HCT116 (cell line): ENCODE results near the gene ZNF208. TPM values are rescaled to one million over a fixed set of nuclear protein-coding genes. Genes with fewer than 3 reads are reported as not detected.

Experiments used
- ATAC-seq: fragments of 200-7000 bp; cut with Tn5 transposase; 2 replicates; pipeline ENCODE4 v1.9.1; 2020; ENCODE audit warnings: mild to moderate bottlenecking, moderate library complexity
- BruUV-seq: library from RNA; stranded (reverse); fragments of 400-500 nt; replicated peaks from 2 replicates; lab custom pipeline; 2021; lab: Mats Ljungman, UMichigan
- CTCF ChIA-PET: fragments of 300-600 bp; sonication (Branson Sonifier 250); formaldehyde crosslinking; loops from one replicate; lab custom pipeline; 2021; ENCODE audit warnings: antibody characterized with exemption; lab: Charles Lee
- POLR2A ChIA-PET: fragments of 300-600, 350-600 bp; sonication (Branson Sonifier 250); formaldehyde crosslinking; loops from one replicate; lab custom pipeline; 2021; ENCODE audit warnings: antibody characterized with exemption; lab: Charles Lee
- RAD21 ChIA-PET, 2 experiments: fragments of 300-600 bp; sonication (Branson Sonifier 250); formaldehyde crosslinking; loops; one replicate each; lab custom pipeline; 2023; ENCODE audit warnings: low total read pairs in 2 of 2; ENCODE audit not compliant: uncharacterized antibody in 2 of 2, unreplicated experiment in 2 of 2, low non-redundant PET in 1 of 2; lab: Charles Lee
- DNase-seq: peaks from one replicate; pipeline ENCODE4 v3.0.0-alpha.2; 2010; ENCODE audit warnings: low read depth, low spot score
- H2AFZ ChIP-seq: fragments of 200-600 bp; shearing (Covaris generic), sonication (generic); 2 replicates; pipeline ENCODE4 v1.6.1; 2017; ENCODE audit warnings: low read depth, mixed run types, mixed read lengths, antibody characterized with exemption, low read length; ENCODE audit not compliant: poor library complexity, severe bottlenecking
- H3K27ac ChIP-seq: 2 replicates; pipeline ENCODE4 v1.5.1; 2012; ENCODE audit warnings: low read depth, low read length
- H3K27me3 ChIP-seq: fragments of 200-600 bp; sonication (generic); 2 replicates; pipeline ENCODE4 v1.6.1; 2016; ENCODE audit warnings: mixed run types, low read length, mixed read lengths; ENCODE audit not compliant: insufficient read depth
- H3K36me3 ChIP-seq, 2 experiments: fragments of 200-500 bp in 1 of 2; fragments of 200-600 bp in 1 of 2; sonication (Bioruptor generic) in 1 of 2; sonication (generic) in 1 of 2; 2 replicates each; pipeline versions ENCODE4 v1.5.1 to v1.6.1; 2014 to 2016; ENCODE audit warnings: low read length in 2 of 2, inconsistent platforms in 1 of 2, mixed read lengths in 1 of 2, mixed run types in 1 of 2; ENCODE audit not compliant: insufficient read depth in 2 of 2, control insufficient read depth in 1 of 2
- H3K4me1 ChIP-seq, 2 experiments: fragments of 200-600 bp in 1 of 2; sonication (generic) in 1 of 2; 2 replicates each; pipeline versions ENCODE4 v1.5.1 to v1.6.1; 2012 to 2017; ENCODE audit warnings: low read length in 2 of 2, inconsistent platforms in 1 of 2, mild to moderate bottlenecking in 1 of 2, mixed read lengths in 1 of 2, mixed run types in 1 of 2, moderate library complexity in 1 of 2; ENCODE audit not compliant: insufficient read depth in 2 of 2, control insufficient read depth in 1 of 2
- H3K4me2 ChIP-seq: fragments of 200-600 bp; sonication (generic); 2 replicates; pipeline ENCODE4 v1.6.1; 2017; ENCODE audit warnings: mixed run types, low read length, mixed read lengths
- H3K4me3 ChIP-seq, 2 experiments: fragments of 200-600 bp in 1 of 2; sonication (generic) in 1 of 2; replicated peaks in 1 of 2; 2 replicates each; pipeline ENCODE4 v1.5.1; 2011 to 2016; ENCODE audit warnings: low read length in 2 of 2, control low read depth in 1 of 2, low read depth in 1 of 2, mild to moderate bottlenecking in 1 of 2, mixed read lengths in 1 of 2, mixed run types in 1 of 2
- H3K79me2 ChIP-seq: fragments of 200-600 bp; sonication (generic); 2 replicates; pipeline ENCODE4 v1.6.1; 2017; ENCODE audit warnings: mild to moderate bottlenecking, mixed run types, low read length, moderate library complexity, mixed read lengths; ENCODE audit not compliant: insufficient read depth
- H3K9ac ChIP-seq: fragments of 200-600 bp; sonication (generic); 2 replicates; pipeline ENCODE4 v1.6.1; 2016; ENCODE audit warnings: low read length, mixed read lengths
- H3K9me2 ChIP-seq: fragments of 200-600 bp; sonication (generic), shearing (Covaris generic); 2 replicates; pipeline ENCODE4 v1.6.1; 2017; ENCODE audit warnings: mixed run types, mild to moderate bottlenecking, moderate library complexity; ENCODE audit not compliant: insufficient read depth
- H3K9me3 ChIP-seq, 2 experiments: fragments of 200-500 bp in 1 of 2; fragments of 200-600 bp in 1 of 2; sonication (Bioruptor generic) in 1 of 2; sonication (generic) in 1 of 2; 2 replicates each; pipeline ENCODE4 v1.6.1; 2014 to 2017; ENCODE audit warnings: low read length in 2 of 2, mixed read lengths in 2 of 2, inconsistent platforms in 1 of 2, low read depth in 1 of 2, mild to moderate bottlenecking in 1 of 2, mixed run types in 1 of 2, moderate library complexity in 1 of 2; ENCODE audit not compliant: control insufficient read depth in 1 of 2, insufficient read depth in 1 of 2
- H4K20me1 ChIP-seq: fragments of 200-600 bp; sonication (generic), shearing (Covaris generic); 2 replicates; pipeline ENCODE4 v1.6.1; 2017; ENCODE audit warnings: mixed run types, mild to moderate bottlenecking, moderate library complexity; ENCODE audit not compliant: insufficient read depth
- CBX3 ChIP-seq: IDR thresholded peaks from 2 replicates; pipeline ENCODE4 v1.6.1; 2012; ENCODE audit warnings: low read depth
- CEBPB ChIP-seq: IDR thresholded peaks from 2 replicates; pipeline ENCODE4 v1.6.1; 2012; ENCODE audit warnings: low read depth
- ELF1 ChIP-seq: IDR thresholded peaks from 2 replicates; pipeline ENCODE4 v1.6.1; 2012; ENCODE audit warnings: low read depth, borderline replicate concordance
- EZH2phosphoT487 ChIP-seq: fragments of 200-600 bp; IDR thresholded peaks from 2 replicates; pipeline ENCODE4 v1.6.1; 2018; ENCODE audit warnings: antibody characterized with exemption, borderline replicate concordance
- POLR2A ChIP-seq: IDR thresholded peaks from 2 replicates; pipeline ENCODE4 v1.7.0; 2011; ENCODE audit warnings: borderline replicate concordance; ENCODE audit not compliant: insufficient read depth, insufficient read length; ENCODE audit errors: extremely low read depth
- POLR2AphosphoS5 ChIP-seq: IDR thresholded peaks from 2 replicates; pipeline ENCODE4 v1.6.1; 2011; ENCODE audit warnings: mild to moderate bottlenecking, low read depth, low read length, moderate library complexity
- SP1 ChIP-seq: IDR thresholded peaks from 2 replicates; pipeline ENCODE4 v1.6.1; 2012; ENCODE audit warnings: low read depth
- SRF ChIP-seq: IDR thresholded peaks from 2 replicates; pipeline ENCODE4 v1.6.1; 2012; ENCODE audit warnings: low read depth
- ZFX ChIP-seq: fragments of 450-650 bp; IDR thresholded peaks from 2 replicates; pipeline ENCODE4 v1.6.1; 2017
- intact Hi-C: fragments of 100-400 bp; cut with micrococcal nuclease; formaldehyde crosslinking; loops from 2 replicates; pipeline ENCODE4 v1.10.0; 2022
- total RNA-seq: library from RNA; stranded (reverse); gene quantifications from one replicate; pipeline ENCODE4 v1.2.1, GENCODE V29; 2021; ENCODE audit not compliant: unreplicated experiment
- TF ChIP-seq, protein P1 (sequence below): IDR thresholded peaks from 2 replicates; pipeline ENCODE4 v1.6.1; 2012
- TF ChIP-seq, protein P2 (sequence below): IDR thresholded peaks from 2 replicates; pipeline ENCODE4 v1.6.1; 2012
- TF ChIP-seq, protein P3 (sequence below): IDR thresholded peaks from 2 replicates; pipeline ENCODE4 v1.6.1; 2012; ENCODE audit warnings: low read depth
- TF ChIP-seq, protein P4 (sequence below): IDR thresholded peaks from 2 replicates; pipeline ENCODE4 v1.6.1; 2011; ENCODE audit warnings: mild to moderate bottlenecking, low read length, moderate library complexity; ENCODE audit not compliant: insufficient replicate concordance; ENCODE audit errors: extremely low read depth

Gene ZNF208
- total RNA-seq, 1 experiment from 2014 or later, result not detected

DNA sequence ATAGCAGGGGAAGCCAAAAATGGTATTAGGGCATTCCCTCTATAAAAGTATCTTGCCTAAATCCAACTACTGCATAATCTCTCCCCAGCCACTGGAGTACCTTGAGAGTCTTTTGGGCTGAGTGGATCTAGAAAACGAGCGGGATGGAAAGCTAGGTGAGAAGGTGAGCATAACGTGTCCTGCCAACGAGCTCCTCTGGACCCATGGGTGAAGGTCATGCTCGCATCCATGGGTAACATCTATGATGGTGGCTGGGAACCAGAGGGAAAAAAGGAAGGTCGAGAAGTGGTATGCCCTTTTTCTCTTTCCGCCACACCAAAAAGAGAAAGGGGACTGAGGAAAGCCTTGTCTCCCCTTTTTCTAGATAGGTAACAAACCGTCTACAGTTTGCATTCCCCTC, 63.0 kb downstream of the ZNF208 start:
- DNase-seq (peak; percentile 4), ATAC-seq (no peak)
- Histone ChIP-seq H2AFZ (no peak overlapping the region), H3K9me3 (peaks cover 13 to 15% of the 10 kb centered on the region in 2 experiments; a peak in 2 of 4 replicates), H3K9ac (no peak overlapping the region), H3K36me3 (no peaks in the 10 kb centered on the region), H3K4me2 (no peak overlapping the region), H4K20me1 (no peaks in the 10 kb centered on the region), H3K27ac (no peak overlapping the region), H3K4me1 (no peaks in the 10 kb centered on the region), H3K4me3 (no peak overlapping the region), H3K79me2 (no peaks in the 10 kb centered on the region), H3K9me2 (no peaks in the 10 kb centered on the region), H3K27me3 (no peaks in the 10 kb centered on the region)
- POLR2A ChIA-PET, result no interaction called here
- intact Hi-C loops, result no loop called here
- BruUV-seq, result no TSS peak
- RAD21 ChIA-PET, result no interaction called here
- CTCF ChIA-PET, result no interaction called here
- TF ChIP-seq ELF1, result no peak
- TF ChIP-seq CBX3, result peak; percentile 58; the same call in 1 of the 2 replicates
- TF ChIP-seq, all 23 proteins: peak for 1

DNA sequence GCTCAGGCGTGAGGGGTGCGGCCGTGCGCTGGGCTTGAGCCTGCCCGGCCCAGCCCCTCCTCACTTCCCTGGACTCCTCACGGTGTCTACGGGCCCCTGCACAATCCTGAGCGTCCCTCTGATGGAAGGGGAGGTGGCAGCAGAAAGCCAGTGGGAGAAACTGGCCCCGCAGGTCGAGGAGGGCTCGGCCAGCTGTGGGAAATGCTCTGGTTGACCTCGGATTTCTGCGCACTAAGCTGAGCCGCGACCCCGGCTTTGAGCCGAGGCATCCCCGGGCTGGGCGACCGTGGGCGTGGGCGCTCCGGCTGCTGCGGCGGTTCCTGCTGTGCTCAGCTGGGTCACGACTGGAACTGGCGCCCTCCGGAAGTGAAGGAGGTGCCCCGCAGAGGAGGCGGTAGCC, 70.1 kb downstream of the ZNF208 start:
- TF ChIP-seq SP1 (no peak), CBX3 (no peak), ELF1 (no peak), CEBPB (no peak), ZFX (no peak), POLR2AphosphoS5 (no peak), POLR2A (no peak), SRF (no peak), EZH2phosphoT487 (no peak)
- TF ChIP-seq, protein P1, sequence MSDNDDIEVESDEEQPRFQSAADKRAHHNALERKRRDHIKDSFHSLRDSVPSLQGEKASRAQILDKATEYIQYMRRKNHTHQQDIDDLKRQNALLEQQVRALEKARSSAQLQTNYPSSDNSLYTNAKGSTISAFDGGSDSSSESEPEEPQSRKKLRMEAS, result no peak
- TF ChIP-seq, protein P2, sequence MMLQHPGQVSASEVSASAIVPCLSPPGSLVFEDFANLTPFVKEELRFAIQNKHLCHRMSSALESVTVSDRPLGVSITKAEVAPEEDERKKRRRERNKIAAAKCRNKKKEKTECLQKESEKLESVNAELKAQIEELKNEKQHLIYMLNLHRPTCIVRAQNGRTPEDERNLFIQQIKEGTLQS, result no peak
- TF ChIP-seq, protein P3, sequence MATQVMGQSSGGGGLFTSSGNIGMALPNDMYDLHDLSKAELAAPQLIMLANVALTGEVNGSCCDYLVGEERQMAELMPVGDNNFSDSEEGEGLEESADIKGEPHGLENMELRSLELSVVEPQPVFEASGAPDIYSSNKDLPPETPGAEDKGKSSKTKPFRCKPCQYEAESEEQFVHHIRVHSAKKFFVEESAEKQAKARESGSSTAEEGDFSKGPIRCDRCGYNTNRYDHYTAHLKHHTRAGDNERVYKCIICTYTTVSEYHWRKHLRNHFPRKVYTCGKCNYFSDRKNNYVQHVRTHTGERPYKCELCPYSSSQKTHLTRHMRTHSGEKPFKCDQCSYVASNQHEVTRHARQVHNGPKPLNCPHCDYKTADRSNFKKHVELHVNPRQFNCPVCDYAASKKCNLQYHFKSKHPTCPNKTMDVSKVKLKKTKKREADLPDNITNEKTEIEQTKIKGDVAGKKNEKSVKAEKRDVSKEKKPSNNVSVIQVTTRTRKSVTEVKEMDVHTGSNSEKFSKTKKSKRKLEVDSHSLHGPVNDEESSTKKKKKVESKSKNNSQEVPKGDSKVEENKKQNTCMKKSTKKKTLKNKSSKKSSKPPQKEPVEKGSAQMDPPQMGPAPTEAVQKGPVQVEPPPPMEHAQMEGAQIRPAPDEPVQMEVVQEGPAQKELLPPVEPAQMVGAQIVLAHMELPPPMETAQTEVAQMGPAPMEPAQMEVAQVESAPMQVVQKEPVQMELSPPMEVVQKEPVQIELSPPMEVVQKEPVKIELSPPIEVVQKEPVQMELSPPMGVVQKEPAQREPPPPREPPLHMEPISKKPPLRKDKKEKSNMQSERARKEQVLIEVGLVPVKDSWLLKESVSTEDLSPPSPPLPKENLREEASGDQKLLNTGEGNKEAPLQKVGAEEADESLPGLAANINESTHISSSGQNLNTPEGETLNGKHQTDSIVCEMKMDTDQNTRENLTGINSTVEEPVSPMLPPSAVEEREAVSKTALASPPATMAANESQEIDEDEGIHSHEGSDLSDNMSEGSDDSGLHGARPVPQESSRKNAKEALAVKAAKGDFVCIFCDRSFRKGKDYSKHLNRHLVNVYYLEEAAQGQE, result no peak
- TF ChIP-seq, protein P4, sequence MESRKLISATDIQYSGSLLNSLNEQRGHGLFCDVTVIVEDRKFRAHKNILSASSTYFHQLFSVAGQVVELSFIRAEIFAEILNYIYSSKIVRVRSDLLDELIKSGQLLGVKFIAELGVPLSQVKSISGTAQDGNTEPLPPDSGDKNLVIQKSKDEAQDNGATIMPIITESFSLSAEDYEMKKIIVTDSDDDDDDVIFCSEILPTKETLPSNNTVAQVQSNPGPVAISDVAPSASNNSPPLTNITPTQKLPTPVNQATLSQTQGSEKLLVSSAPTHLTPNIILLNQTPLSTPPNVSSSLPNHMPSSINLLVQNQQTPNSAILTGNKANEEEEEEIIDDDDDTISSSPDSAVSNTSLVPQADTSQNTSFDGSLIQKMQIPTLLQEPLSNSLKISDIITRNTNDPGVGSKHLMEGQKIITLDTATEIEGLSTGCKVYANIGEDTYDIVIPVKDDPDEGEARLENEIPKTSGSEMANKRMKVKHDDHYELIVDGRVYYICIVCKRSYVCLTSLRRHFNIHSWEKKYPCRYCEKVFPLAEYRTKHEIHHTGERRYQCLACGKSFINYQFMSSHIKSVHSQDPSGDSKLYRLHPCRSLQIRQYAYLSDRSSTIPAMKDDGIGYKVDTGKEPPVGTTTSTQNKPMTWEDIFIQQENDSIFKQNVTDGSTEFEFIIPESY, result no peak
- Histone ChIP-seq H3K4me3 (no peak overlapping the region), H3K27me3 (no peaks in the 10 kb centered on the region), H3K27ac (no peak overlapping the region), H2AFZ (no peak overlapping the region), H3K4me1 (no peaks in the 10 kb centered on the region), H3K4me2 (no peak overlapping the region), H3K9me2 (no peaks in the 10 kb centered on the region), H3K9me3 (peaks cover 5 to 12% of the 10 kb centered on the region in 2 experiments; a peak in 2 of 4 replicates), H4K20me1 (no peaks in the 10 kb centered on the region), H3K79me2 (no peaks in the 10 kb centered on the region), H3K36me3 (no peaks in the 10 kb centered on the region), H3K9ac (no peak overlapping the region)
- DNase-seq (no peak), ATAC-seq (no peak)
- CTCF ChIA-PET, result no interaction called here
- no TSS peak for BruUV-seq
- POLR2A ChIA-PET, result no interaction called here
- intact Hi-C loops, result no loop called here
- RAD21 ChIA-PET, result no interaction called here
